Left colon (tissue), 2 donors: ENCODE data around the gene PARD3. TPM values are rescaled to one million over a fixed set of nuclear protein-coding genes. Genes with fewer than 3 reads are reported as not detected.
"Not testable (repeated sequence)": the region's sequence is repeated elsewhere in the genome, so short reads cannot be mapped to it uniquely, and the experiment has no call there.

Experiments
- ATAC-seq: fragments of 200-7000 bp; cut with Tn5 transposase; one replicate; pipeline ENCODE4 v1.9.1; 2020; ENCODE audit warnings: mild to moderate bottlenecking, moderate library complexity
- DNase-seq, 2 donors: peaks; one replicate each; pipeline ENCODE4 v3.0.0-alpha.2; 2020
- intact Hi-C, 2 donors: fragments of 100-400 bp; cut with DNase I in 1 of 2; cut with micrococcal nuclease in 1 of 2; formaldehyde crosslinking; loops; one replicate each; pipeline versions ENCODE4 v1.11.2 to v1.14.0; 2022; cut with DNase I, micrococcal nuclease
- total RNA-seq, 2 donors: library from RNA; stranded (reverse); fragmentation: NEBNext Ultra II Directional; extraction: Animal tissue kit (Norgen Biotek cat#: 25700); gene quantifications; one replicate each; pipeline ENCODE4 v1.2.1, GENCODE V29; 2021
- donor health status: DM: no; HTN: no; CAD: no.
- donor health status: DM: yes; HTN: yes; CAD: no.

Gene PARD3
- total RNA-seq, 2 donors from 2014 or later: 45.5 to 52.9 TPM

DNA sequence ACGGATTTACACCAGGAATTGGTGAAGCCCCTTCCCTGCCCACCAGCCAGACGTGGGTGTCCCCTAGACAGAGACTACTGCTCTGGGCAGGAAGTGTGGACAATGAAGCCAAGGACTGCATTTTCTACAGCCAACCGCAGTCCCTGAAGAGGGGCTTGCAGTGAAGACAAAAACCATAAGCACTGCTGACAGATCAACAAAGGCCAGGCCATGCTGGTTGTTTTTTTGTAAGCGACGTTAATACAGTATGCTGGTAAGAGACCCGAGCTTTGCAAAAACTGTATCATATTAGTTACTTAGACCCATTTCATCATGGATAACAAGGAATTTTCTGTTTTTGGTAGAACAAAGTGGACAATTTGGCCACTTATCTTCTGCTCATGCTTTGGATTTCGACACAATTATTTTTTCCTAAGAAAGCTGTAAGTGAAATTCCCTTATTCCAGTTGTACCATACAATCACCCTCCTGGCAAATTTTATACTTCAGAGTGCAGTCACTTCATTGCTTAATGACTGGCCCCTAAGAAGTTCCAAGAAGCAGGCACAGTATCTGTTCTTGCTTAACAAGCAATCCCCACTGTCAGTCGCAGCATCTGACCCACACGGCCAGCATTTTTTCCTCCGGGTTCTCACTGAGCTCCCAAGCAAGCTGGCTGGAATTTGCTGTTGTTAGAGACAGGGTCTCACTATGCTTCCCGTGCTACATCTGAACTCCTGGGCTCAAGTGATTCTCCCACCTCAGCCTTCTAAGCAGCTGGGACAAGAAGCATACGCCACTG is 163.5 kb downstream of the PARD3 start:
- no peak for ATAC-seq
- DNase-seq: no peak
- intact Hi-C loops: no loop called here

DNA sequence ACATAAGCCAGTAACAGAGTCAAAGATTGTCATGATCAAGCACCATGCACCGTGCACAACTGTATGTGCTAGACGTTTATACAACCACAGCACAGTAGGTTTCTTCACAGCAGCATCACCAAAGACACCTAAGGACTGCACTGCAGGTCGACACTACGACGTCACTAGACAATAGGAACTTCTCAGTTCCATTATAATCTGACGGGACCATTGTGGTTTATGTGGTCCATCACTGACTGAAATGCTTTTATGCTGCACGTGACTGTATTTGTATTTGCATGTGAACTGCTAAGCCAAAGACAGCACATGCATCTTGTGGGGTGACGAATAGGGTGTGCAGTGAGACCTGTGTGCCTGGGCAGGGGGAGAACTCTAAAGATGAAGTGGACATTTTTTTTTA is 164.9 kb downstream of the PARD3 start:
- no peak for ATAC-seq
- DNase-seq: no peak
- intact Hi-C loops: no loop called here

DNA sequence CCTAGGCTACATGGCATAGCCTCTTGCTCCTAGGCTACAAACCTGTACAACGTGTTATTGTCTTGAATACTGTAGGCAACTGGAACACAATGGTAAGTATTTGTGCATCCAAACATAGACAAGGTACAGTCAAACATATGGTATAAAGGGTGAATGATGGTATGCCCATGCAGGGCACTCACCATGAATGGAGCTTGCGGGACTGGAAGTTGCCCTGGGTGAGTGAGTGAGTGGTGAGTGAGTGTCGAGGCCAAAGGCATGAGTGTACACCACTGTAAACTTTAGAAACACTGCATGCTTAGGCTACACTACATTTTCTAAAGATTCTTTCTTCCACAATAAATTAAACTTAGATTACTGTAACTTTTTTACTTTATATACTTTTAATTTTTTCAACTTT is 165.7 kb downstream of the PARD3 start:
- intact Hi-C loops: no loop called here
- ATAC-seq (no peak), DNase-seq (no peak)

DNA sequence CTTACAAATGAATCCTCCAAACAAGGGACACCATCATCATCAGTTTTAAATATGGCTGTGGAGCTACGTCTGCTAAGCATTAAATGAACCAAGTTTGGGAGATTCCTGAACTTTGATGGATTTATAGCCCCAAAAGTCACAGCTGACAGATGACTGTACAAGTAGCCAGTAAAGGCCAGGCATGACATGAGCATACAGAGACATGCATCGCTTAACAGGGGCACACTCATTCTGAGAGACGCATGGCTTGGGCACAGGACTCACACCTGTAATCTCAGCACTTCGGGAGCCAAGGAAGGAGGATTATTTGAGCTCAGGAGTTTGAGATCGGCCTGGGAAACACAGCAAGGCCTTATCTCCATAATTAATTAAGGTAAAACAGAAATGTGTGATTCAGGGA is 166.2 kb downstream of the PARD3 start:
- DNase-seq (no peak), ATAC-seq (no peak)
- intact Hi-C loops: no loop called here

DNA sequence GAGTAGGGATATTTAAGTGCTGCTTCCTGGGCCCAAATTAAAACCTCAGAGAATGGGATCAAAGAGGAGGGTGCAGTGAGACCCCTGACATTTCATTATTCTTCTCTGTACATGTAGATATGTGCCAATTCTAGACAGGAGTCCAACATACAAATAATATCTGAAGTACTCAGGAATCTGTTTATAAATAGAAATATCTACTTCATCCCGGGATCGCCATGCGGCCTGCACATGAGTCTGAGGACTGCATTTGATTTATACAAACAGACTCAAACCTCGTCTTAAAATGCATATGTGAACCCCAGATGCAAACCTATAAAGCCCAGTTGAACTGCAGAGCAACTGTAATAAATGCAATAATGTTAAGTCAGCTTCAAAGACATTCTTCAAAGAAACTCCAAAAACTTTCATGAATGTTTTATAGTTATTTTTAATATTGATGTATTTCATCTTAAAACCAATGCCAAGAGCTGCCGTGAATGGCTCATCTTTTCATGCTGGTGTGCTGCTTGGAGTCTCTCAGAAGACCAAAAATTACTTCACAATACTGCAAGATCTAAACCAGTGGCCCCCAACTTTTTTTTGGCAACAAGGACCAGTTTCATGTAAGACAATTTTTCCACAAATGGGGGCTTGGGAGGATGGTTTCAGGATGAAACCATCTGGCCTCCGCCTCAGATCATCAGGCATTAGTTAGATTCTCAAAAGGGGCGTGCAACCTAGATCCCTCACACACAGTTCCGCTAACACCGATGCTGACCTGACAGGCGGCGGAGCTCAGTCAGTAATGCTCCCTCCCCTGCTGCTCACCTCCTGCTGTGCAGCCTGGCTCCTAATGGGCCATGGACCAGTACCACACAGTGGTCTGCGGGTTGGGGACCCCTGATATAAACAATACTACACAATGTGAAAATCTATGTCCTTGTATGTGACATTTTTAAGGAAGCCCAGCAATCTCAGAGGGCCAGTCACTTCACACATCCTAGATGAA is 166.9 kb downstream of the PARD3 start:
- intact Hi-C loops: no loop called here
- DNase-seq (no peak), ATAC-seq (no peak)

DNA sequence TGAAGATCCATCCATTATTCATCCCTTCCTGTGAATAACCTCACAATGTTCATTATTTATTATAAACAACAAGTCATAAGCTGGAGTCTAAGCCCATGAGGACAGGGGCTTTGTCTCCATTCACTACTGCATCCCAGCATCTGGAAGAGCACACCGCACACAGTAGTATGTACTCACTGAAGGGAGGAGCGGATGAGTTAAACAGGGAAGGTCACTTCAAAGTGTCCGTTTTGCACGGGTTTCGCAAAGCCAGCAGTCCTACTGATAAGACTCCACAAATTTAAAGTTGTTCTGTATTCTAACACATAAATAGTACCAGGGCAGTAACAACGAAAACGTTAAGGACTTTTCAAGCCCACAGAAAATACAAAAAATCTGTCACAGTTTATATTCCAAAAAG is 167.9 kb downstream of the PARD3 start:
- ATAC-seq: no peak
- intact Hi-C loops: no loop called here

DNA sequence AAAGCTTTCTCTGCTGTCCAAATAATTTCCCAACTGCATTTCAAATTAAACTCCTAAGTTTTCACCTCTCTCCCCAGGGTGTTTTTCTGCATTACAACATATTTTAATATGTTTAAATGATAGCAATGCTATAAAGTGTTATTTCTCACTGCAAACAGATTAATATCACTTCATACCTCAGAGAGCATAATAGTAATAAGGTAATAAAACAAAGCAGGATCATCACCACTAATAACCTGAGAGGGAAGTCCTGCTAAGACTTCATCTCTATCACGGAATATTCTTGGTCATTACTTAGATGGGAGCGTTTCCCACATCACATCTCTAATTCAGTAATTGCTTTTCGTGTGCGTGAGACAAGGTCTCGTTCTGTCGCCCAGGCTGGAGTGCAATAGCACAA is 168.8 kb downstream of the PARD3 start:
- DNase-seq (no peak), ATAC-seq (no peak)
- intact Hi-C loops: no loop called here

More for the DNA sequence above, 167.9 kb downstream of the PARD3 start:
- no peak for DNase-seq

DNA sequence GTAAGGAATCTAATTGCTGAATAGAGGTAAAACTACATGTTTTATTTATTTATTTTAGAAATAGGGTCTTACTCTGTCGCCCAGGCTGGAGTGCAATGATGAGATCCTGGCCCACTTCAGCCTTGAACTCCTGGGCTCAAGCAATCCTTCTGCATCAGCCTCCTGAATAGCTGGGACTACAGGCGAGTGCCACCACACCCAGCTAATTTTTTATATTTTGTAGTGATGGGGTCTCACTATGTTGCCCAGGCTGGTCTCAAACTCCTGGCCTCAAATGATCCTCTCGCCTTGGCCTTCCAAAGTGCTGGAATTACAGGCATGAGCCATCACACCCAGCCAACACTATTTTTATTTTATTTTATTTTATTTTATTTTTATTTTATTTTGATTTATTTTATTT is 170.3 kb downstream of the PARD3 start:
- ATAC-seq, intact Hi-C loops: not testable (repeated sequence)

DNA sequence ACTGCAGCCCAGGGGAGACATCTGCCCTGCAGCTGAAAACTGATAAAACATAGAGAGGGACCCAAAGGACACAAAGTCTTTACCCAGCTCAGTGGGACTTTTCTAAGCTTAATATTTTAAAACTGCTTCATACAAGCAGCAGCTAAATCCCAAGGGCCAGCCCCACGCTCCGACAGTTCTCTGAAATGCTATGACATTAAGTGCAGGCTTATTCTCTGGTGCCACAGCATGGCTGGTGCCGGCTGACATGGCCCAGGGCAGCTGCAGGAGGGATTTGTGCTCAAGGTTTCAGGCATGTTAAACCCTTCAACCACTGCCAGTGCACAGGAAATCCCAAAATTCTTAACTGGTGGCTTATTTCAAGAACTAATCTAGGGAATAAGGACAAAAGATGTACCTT is 170.9 kb downstream of the PARD3 start:
- intact Hi-C loops: no loop called here
- ATAC-seq (no peak), DNase-seq (no peak)

More for the DNA sequence above, 170.3 kb downstream of the PARD3 start:
- not testable (repeated sequence) for DNase-seq

DNA sequence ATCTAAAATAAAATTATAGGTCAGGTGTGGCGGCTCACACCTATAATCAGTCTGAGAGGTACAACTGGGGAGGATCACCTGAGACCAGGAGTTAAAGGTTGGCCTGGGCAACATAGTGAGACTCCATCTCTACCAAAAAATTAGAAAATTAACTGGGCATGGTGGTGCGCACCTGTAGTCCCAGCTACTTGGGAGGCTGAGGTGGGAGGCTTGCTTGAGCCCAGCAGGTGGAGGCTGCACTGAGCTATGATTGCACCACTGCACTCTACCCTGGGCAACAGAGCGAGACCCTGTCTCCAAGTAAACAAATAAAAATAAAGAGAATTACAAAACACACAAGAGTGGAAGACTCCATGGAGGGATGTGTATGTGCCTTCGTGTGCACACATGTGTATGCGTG is 171.5 kb downstream of the PARD3 start:
- ATAC-seq: no peak
- intact Hi-C loops: no loop called here

DNA sequence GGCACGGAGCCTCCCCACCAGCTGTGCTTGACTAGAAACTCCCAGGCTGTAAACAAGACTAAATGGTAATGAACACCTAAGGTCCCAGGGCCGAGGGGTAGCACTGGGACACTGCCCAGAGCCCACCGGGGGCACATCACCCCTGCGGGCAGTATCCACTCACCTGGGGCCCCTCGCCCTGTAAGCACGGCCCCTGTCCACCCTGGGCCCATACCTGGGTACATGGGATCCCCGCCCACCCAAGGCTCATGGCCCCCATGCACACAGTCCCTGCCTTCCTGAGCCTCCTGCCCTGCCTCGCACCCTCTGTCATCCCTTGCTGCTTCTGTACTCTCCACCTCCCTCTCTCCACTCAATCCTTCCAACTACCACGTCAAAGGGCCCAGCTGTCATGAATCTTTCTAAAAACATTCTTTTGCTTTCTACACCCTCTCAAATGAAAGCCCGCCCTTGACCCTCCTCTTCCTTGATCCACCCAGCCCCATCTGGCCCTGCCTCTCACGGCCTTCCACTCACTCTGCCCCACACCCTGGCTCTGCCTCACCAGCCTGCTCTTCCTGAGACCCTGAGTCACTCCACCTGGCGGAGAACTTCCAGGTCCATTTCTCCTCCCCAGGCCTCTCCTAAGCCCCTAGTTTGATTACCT is 173.1 kb downstream of the PARD3 start:
- DNase-seq (no peak), ATAC-seq (no peak)
- intact Hi-C loops: no loop called here

More for the DNA sequence above, 171.5 kb downstream of the PARD3 start:
- DNase-seq: no peak

DNA sequence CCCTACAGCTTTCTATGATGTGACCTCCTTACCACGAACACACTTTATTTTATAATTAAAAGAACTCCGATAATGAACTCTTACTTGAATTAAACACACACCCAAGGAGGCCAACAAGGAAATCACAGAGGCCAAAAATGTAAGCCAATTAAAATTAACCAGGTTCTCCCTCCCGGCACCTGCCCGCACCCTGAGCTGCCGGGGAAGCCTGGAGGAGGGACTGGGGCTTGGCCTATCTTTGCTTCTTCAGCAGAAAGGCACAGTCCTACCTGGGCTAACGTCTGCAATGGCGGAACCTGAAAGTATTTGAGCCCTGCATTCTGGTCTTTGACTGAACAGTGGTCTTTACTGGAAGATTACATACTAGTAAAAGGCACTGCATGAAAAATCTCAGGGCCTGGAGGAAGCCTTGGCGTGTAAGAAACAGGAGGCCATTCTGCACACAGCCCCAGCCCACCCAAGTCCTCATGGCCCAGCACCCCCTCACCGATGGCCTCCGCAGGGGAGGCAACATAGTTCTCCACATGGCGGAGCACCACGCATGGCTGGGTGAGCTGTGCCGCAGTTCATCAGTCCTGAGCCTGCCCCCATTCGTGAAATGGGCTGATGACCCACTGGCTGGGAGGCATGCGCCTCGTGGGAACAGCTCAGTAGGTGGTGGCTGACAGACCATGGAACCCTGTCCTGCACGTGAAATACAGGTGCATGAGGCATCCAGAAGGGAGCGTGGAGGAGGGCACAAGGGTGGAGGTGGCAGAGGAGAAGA is 173.8 kb downstream of the PARD3 start:
- ATAC-seq (peak; percentile 65), DNase-seq (no peak)
- intact Hi-C loops: no loop called here

DNA sequence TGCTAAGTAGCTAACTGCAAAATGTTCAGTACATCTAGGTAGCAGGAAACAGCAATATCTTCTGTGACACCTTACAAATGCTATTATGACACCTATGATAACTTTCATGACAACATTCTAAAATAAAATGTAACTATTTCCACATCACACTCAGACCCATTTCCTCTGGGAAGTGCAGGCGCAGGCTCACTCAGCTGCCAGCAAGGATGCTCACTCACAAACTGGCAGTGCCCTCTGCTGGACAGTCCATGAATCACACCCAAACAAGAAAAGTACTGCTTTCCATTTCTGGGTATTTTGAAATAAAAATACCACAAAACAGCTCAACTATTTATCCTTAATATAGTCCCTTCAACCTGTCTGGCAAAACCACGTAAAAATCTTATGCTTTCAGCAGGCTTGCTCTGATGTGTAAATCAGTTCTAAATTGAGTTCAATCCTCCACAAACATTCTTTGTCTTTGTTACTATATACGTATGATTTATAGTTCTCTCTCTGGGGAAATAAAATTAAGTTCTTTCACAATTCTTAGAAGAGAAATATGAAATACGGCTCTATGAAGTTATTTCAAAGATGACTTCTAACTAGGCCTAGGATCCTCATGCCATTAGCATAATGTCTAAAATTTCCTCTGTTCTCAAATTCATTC is 176.6 kb downstream of the PARD3 start:
- intact Hi-C loops: loop anchor here in 1 of 2 donors (5.0 to 10.0 kb wide), 2 partner anchors 404 to 1311 kb away; no protein-coding TSS in a partner anchor
- ATAC-seq (peak; percentile 69), DNase-seq (peak; percentile 72 to 78)

DNA sequence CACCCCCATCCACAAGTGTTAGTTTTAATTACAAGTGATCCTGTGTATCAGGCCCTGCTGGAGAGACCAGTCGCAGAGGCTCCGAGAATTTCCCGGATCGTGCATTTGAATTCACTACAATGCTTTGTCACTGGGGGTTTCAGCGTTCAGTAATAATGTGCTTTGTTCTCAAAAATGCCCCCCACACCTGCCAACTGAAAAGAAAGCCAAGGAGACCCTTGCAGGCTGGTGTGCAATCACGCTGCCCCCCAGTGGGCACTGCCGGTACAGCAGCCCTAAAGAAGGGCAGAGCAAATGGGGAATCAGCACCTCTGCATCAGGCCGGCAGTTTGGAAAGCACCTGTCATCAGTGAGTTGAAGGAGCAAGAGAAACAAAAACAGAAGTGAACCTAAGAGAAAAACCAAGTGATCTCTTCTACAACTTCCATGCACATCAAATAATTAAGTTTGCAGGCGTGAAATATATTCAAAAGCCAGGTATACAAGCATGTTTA is 177.6 kb downstream of the PARD3 start:
- ATAC-seq: peak; percentile 51
- intact Hi-C loops: loop anchor here in 1 of 2 donors (5.0 to 10.0 kb wide), 2 partner anchors 403 to 1310 kb away; no protein-coding TSS in a partner anchor
- DNase-seq: peak in 1 of 2 donors; percentile 75

DNA sequence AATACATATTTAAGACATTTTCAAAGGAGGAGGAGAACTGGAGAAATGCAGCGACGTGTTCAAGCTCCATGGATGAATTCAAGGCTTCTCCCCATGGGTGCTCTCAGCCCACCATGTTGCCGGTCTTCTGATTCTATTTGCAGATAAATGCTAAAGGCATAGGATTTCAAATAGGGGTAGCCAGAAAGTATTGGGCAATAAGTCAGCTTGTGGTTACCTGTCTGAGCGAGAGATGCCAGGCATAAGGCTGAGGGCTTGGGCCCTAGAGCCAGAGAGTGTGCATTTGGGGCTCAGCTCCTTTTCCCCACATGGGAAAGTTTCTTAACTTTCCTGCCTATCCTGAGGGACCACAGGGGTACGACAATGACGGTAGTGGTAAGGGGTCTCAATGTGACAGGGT is 180.0 kb downstream of the PARD3 start:
- intact Hi-C loops: loop anchor here in 1 of 2 donors (5.0 to 10.0 kb wide), 2 partner anchors 400 to 1308 kb away; no protein-coding TSS in a partner anchor
- ATAC-seq: no peak
- no peak for DNase-seq

DNA sequence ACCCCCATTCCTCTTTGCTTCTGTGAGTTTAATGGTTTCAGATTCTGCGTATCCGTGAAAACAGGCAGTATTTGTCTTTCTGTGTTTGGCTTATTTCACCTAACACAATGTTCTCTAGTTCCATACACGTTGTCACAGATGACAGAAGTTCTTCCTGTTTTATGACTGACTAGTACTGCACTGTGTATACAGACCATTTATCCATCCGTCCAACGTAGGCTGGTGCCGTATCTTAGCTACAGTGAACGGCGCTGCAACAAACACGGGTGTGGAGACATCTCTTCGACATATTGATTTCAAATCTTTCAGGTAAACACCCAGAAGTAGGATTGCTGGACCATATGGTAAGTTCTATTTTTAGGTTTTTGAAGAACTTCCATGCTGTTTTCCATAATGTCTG is 181.7 kb downstream of the PARD3 start:
- DNase-seq: no peak
- ATAC-seq: peak; percentile 40
- intact Hi-C loops: loop anchor here in 1 of 2 donors (10.0 kb wide), 1 partner anchor 399 kb away; no protein-coding TSS in a partner anchor

DNA sequence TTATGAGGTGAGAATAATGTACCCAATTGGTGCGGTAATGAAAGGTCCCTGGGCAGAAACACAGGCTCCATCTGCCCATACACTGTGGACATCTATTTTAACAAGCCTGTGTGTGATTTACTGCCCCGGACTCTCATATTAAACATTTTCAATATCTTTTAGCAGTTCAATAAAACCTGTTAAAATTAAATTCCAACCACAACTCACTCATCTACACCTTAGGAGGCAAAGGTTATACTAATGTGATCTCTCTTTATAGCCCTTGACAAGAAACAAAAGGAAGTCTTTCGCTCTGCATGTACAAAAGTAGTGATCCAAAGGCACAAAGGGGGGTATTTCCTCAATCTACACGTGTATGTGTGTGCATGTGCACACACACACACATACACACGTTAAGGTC is 186.0 kb downstream of the PARD3 start:
- DNase-seq: no peak
- peak; percentile 67 for ATAC-seq
- intact Hi-C loops: no loop called here
